ENCODE data around the gene CCDC51. TPM values are rescaled to one million over a fixed set of nuclear protein-coding genes. Genes with fewer than 3 reads are reported as not detected.

Gene CCDC51
- polyA plus RNA-seq, 1 donor from 2014 or later: 27.2 TPM

DNA sequence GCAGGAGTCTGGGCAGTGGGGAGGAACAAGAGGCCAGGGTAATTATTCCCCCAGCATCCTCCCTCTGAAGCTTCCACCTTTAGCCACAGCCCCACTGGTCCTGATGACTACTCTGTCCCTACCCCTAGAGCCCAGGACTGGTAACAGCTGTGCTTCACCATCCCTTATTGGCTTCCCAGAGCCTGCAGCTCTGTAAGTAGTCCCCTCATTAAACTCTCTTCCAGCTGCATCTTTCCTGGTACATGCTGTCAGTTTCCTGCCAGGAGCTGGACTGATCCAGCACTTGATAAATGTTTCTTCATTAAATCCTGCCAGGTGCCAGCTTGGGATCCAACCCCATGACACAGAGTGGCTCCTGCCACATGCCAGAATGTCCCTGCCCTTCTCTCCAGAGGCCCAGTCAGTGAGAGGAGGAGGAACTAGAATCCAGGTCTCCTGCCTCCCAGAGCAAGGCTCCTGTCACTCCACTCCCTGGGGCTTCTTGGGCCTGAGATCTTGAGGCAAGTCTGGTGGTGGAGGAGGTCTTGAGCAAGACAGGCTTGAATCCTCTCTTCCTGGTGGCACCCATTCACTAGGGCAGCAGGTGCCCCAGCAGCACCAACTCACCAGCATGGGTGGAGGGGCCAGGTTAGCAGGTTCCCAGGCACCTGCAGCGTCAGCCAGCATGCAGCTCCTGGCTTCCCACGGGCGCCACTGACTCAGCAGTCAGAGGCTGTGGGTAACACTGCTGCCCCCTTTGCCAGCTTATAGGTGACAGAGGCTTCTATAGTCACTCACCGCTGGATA, 40.3 kb downstream of the CCDC51 start:
- TF ChIP-seq RAD21 (conservative IDR thresholded peaks at IDR 0.05) (no peak), CTCF (IDR thresholded peaks at IDR 0.05; ENCODE audit: poor library complexity, severe bottlenecking) (no peak), EZH2 (IDR thresholded peaks at IDR 0.05; ENCODE audit: borderline replicate concordance, insufficient read depth, low read length, poor library complexity, severe bottlenecking) (no peak), SMC3 (conservative IDR thresholded peaks at IDR 0.05; ENCODE audit: poor library complexity) (no peak), EP300 (conservative IDR thresholded peaks at IDR 0.05; ENCODE audit: poor library complexity, severe bottlenecking) (no peak), MXI1 (conservative IDR thresholded peaks at IDR 0.05; ENCODE audit: poor library complexity, severe bottlenecking) (no peak), POLR2AphosphoS5 (IDR thresholded peaks at IDR 0.05) (no peak), TAF1 (IDR thresholded peaks at IDR 0.05; ENCODE audit: low read depth) (no peak)
- TF ChIP-seq, protein P1, sequence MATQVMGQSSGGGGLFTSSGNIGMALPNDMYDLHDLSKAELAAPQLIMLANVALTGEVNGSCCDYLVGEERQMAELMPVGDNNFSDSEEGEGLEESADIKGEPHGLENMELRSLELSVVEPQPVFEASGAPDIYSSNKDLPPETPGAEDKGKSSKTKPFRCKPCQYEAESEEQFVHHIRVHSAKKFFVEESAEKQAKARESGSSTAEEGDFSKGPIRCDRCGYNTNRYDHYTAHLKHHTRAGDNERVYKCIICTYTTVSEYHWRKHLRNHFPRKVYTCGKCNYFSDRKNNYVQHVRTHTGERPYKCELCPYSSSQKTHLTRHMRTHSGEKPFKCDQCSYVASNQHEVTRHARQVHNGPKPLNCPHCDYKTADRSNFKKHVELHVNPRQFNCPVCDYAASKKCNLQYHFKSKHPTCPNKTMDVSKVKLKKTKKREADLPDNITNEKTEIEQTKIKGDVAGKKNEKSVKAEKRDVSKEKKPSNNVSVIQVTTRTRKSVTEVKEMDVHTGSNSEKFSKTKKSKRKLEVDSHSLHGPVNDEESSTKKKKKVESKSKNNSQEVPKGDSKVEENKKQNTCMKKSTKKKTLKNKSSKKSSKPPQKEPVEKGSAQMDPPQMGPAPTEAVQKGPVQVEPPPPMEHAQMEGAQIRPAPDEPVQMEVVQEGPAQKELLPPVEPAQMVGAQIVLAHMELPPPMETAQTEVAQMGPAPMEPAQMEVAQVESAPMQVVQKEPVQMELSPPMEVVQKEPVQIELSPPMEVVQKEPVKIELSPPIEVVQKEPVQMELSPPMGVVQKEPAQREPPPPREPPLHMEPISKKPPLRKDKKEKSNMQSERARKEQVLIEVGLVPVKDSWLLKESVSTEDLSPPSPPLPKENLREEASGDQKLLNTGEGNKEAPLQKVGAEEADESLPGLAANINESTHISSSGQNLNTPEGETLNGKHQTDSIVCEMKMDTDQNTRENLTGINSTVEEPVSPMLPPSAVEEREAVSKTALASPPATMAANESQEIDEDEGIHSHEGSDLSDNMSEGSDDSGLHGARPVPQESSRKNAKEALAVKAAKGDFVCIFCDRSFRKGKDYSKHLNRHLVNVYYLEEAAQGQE (IDR thresholded peaks at IDR 0.05; ENCODE audit: borderline replicate concordance): no peak
- Histone ChIP-seq H3K9me2 (ENCODE audit: insufficient read depth, low read length) (no peaks in the 10 kb centered on the region), H3K36me3 (ENCODE audit: insufficient read depth, low read length) (peaks cover 5% of the 10 kb centered on the region), H2AFZ (ENCODE audit: low read depth, low read length) (no peak overlapping the region), H3K27me3 (ENCODE audit: insufficient read depth, low read depth, low read length) (no peaks in the 10 kb centered on the region), H3K9ac (ENCODE audit: low read length) (no peak overlapping the region), H3F3A (ENCODE audit: insufficient read depth, low read length, poor library complexity, severe bottlenecking) (no peaks in the 10 kb centered on the region), H3K4me3 (ENCODE audit: low read length) (no peak overlapping the region), H3K79me2 (replicated peaks; ENCODE audit: insufficient read depth, low read length) (no peaks in the 10 kb centered on the region), H3K9me3 (ENCODE audit: low read length) (no peaks in the 10 kb centered on the region), H3K27ac (ENCODE audit: low read length) (no peak overlapping the region), H3K4me2 (ENCODE audit: low read length) (no peak overlapping the region), H4K20me1 (ENCODE audit: insufficient read depth) (no peaks in the 10 kb centered on the region)

GRCh38 chr3:48398701-48399386, 41.1 kb downstream of the CCDC51 start:
- no peaks in the 10 kb centered on the region for H3K9me3 ChIP-seq (ENCODE audit: low read length)
- H3F3A ChIP-seq (ENCODE audit: insufficient read depth, low read length, poor library complexity, severe bottlenecking): no peaks in the 10 kb centered on the region
- TF ChIP-seq MXI1 (conservative IDR thresholded peaks at IDR 0.05; ENCODE audit: poor library complexity, severe bottlenecking) (no peak), EP300 (conservative IDR thresholded peaks at IDR 0.05; ENCODE audit: poor library complexity, severe bottlenecking) (no peak), TAF1 (IDR thresholded peaks at IDR 0.05; ENCODE audit: low read depth) (no peak), RAD21 (conservative IDR thresholded peaks at IDR 0.05) (no peak), EZH2 (IDR thresholded peaks at IDR 0.05; ENCODE audit: borderline replicate concordance, insufficient read depth, low read length, poor library complexity, severe bottlenecking) (no peak), CTCF (IDR thresholded peaks at IDR 0.05; ENCODE audit: poor library complexity, severe bottlenecking) (no peak), POLR2AphosphoS5 (IDR thresholded peaks at IDR 0.05) (no peak), SMC3 (conservative IDR thresholded peaks at IDR 0.05; ENCODE audit: poor library complexity) (no peak)
- TF ChIP-seq, protein P1 (IDR thresholded peaks at IDR 0.05; ENCODE audit: borderline replicate concordance): no peak
- no peaks in the 10 kb centered on the region for H3K79me2 ChIP-seq (replicated peaks; ENCODE audit: insufficient read depth, low read length)
- no peak overlapping the region for H2AFZ ChIP-seq (ENCODE audit: low read depth, low read length)
- no peak overlapping the region for H3K4me3 ChIP-seq (ENCODE audit: low read length)
- peaks cover 5% of the 10 kb centered on the region for H3K36me3 ChIP-seq (ENCODE audit: insufficient read depth, low read length)
- H3K9ac ChIP-seq (ENCODE audit: low read length): no peak overlapping the region
- H3K27me3 ChIP-seq (ENCODE audit: insufficient read depth, low read depth, low read length): no peaks in the 10 kb centered on the region
- H3K27ac ChIP-seq (ENCODE audit: low read length): no peak overlapping the region
- H4K20me1 ChIP-seq (ENCODE audit: insufficient read depth): no peaks in the 10 kb centered on the region
- H3K9me2 ChIP-seq (ENCODE audit: insufficient read depth, low read length): no peaks in the 10 kb centered on the region
- H3K4me2 ChIP-seq (ENCODE audit: low read length): no peak overlapping the region
